Measurements from ENCODE around the gene PNPLA6. TPM values are rescaled to one million over a fixed set of nuclear protein-coding genes. Genes with fewer than 3 reads are reported as not detected.

PNPLA6 gene
- total and polyA plus RNA-seq, 2 of the 8 experiments (the other 6 are each of a cell fraction or from before 2014, with no cell fraction given) = 55.1 to 121 TPM

GRCh38 chr19:7598180-7598579, 62.7 kb downstream of the PNPLA6 start (continued):
- TF ChIP-seq CHD7 (IDR thresholded peaks at IDR 0.05; ENCODE audit: insufficient replicate concordance, low read length) (no peak), ASH2L (IDR thresholded peaks at IDR 0.05; ENCODE audit: low read length) (no peak), GTF2F1 (IDR thresholded peaks at IDR 0.05; ENCODE audit: borderline replicate concordance, low read depth, low read length) (no peak), CTBP2 (IDR thresholded peaks at IDR 0.05; ENCODE audit: borderline replicate concordance, insufficient read depth, insufficient read length, low read length) (no peak), SP2 (IDR thresholded peaks at IDR 0.05; ENCODE audit: low read length) (no peak), SIX5 (IDR thresholded peaks at IDR 0.05; ENCODE audit: low read depth, low read length) (no peak), CBX8 (IDR thresholded peaks at IDR 0.05; ENCODE audit: borderline replicate concordance, low read depth, low read length) (no peak), TEAD4 (IDR thresholded peaks at IDR 0.05; ENCODE audit: low read depth, low read length) (no peak), NANOG (IDR thresholded peaks at IDR 0.05; ENCODE audit: insufficient read depth, low read depth, low read length, poor library complexity, severe bottlenecking) (no peak), KDM1A (IDR thresholded peaks at IDR 0.05; ENCODE audit: borderline replicate concordance, low read length) (no peak), PHF8 (conservative IDR thresholded peaks at IDR 0.05; ENCODE audit: low read depth, low read length) (no peak), POU5F1 (IDR thresholded peaks at IDR 0.05; ENCODE audit: low read depth, low read length) (no peak)

Measured in H1 (cell line).